Neural cell (in vitro differentiated cells): Measurements from ENCODE around the gene LYZL6. TPM values are rescaled to one million over a fixed set of nuclear protein-coding genes. Genes with fewer than 3 reads are reported as not detected.

Experiments
- H2AFZ ChIP-seq: fragments of 200-600, 300-800 bp; sonication (generic), shearing (Covaris generic); 2 replicates; pipeline ENCODE4 v1.6.0; 2014; ENCODE audit warnings: low read depth, mild to moderate bottlenecking, antibody characterized with exemption, low read length, moderate library complexity
- H3F3A ChIP-seq: fragments of 200-600 bp; shearing (Covaris generic); 2 replicates; pipeline ENCODE4 v1.6.1; 2016; ENCODE audit warnings: mild to moderate bottlenecking, moderate library complexity, mixed read lengths, antibody characterized with exemption, low read length; ENCODE audit not compliant: insufficient read depth, poor library complexity, severe bottlenecking
- H3K27ac ChIP-seq: fragments of 200-600, 300-800 bp; sonication (generic), shearing (Covaris generic); 2 replicates; pipeline ENCODE4 v1.5.1; 2014; ENCODE audit warnings: mild to moderate bottlenecking, low read length, moderate library complexity
- H3K27me3 ChIP-seq: fragments of 300-800, 200-600 bp; sonication (generic), shearing (Covaris generic); 2 replicates; pipeline ENCODE4 v1.6.0; 2014; ENCODE audit warnings: mild to moderate bottlenecking, low read depth, low read length, moderate library complexity; ENCODE audit not compliant: insufficient read depth
- H3K36me3 ChIP-seq: fragments of 300-800, 200-600 bp; sonication (generic), shearing (Covaris generic); 2 replicates; pipeline ENCODE4 v1.5.1; 2014; ENCODE audit warnings: mild to moderate bottlenecking, antibody characterized with exemption, low read length, moderate library complexity; ENCODE audit not compliant: insufficient read depth
- H3K4me2 ChIP-seq: fragments of 300-800, 200-600 bp; sonication (generic), shearing (Covaris generic); 2 replicates; pipeline ENCODE4 v1.6.0; 2014; ENCODE audit warnings: mild to moderate bottlenecking, low read length
- H3K4me3 ChIP-seq: fragments of 300-800, 200-600 bp; sonication (generic), shearing (Covaris generic); 2 replicates; pipeline ENCODE4 v1.5.1; 2014; ENCODE audit warnings: mild to moderate bottlenecking, low read length, moderate library complexity
- H3K79me2 ChIP-seq: fragments of 200-600 bp; shearing (Covaris generic); replicated peaks from 2 replicates; pipeline ENCODE4 v1.6.0; 2014; ENCODE audit warnings: mild to moderate bottlenecking, low read length, moderate library complexity; ENCODE audit not compliant: insufficient read depth
- H3K9ac ChIP-seq: fragments of 300-800, 200-600 bp; sonication (generic), shearing (Covaris generic); 2 replicates; pipeline ENCODE4 v1.6.1; 2016; ENCODE audit warnings: mild to moderate bottlenecking, low read length, mixed read lengths
- H3K9me2 ChIP-seq: fragments of 200-600 bp; shearing (Covaris generic); 2 replicates; pipeline ENCODE4 v1.6.1; 2016; ENCODE audit warnings: mild to moderate bottlenecking, low read length, mixed read lengths; ENCODE audit not compliant: insufficient read depth
- H3K9me3 ChIP-seq: fragments of 200-600, 300-800 bp; sonication (generic), shearing (Covaris generic); 2 replicates; pipeline ENCODE4 v1.6.1; 2016; ENCODE audit warnings: mild to moderate bottlenecking, mixed run types, low read length, moderate library complexity, mixed read lengths
- H4K20me1 ChIP-seq: fragments of 200-600 bp; shearing (Covaris generic); 2 replicates; pipeline ENCODE4 v1.6.1; 2016; ENCODE audit warnings: mild to moderate bottlenecking, mixed run types; ENCODE audit not compliant: insufficient read depth
- CTCF ChIP-seq: fragments of 450-650 bp; IDR thresholded peaks from 2 replicates; pipeline ENCODE4 v1.5.1; 2014; ENCODE audit warnings: antibody characterized with exemption, mild to moderate bottlenecking, moderate library complexity; ENCODE audit not compliant: poor library complexity, severe bottlenecking
- EP300 ChIP-seq: fragments of 450-650 bp; conservative IDR thresholded peaks from 2 replicates; pipeline ENCODE4 v1.6.1; 2014; ENCODE audit warnings: antibody characterized with exemption, mild to moderate bottlenecking, moderate library complexity; ENCODE audit not compliant: poor library complexity, severe bottlenecking
- EZH2 ChIP-seq: fragments of 200-600, 300-800 bp; shearing (Covaris generic), sonication (generic); IDR thresholded peaks from 2 replicates; pipeline ENCODE4 v1.6.1; 2014; ENCODE audit warnings: antibody characterized with exemption, low read length, borderline replicate concordance, mild to moderate bottlenecking; ENCODE audit not compliant: insufficient read depth, poor library complexity, severe bottlenecking
- MXI1 ChIP-seq: fragments of 450-650 bp; conservative IDR thresholded peaks from 2 replicates; pipeline ENCODE4 v1.6.1; 2014; ENCODE audit warnings: antibody characterized with exemption, mild to moderate bottlenecking; ENCODE audit not compliant: poor library complexity, severe bottlenecking
- POLR2AphosphoS5 ChIP-seq: IDR thresholded peaks from 2 replicates; pipeline ENCODE4 v1.6.1; 2012
- RAD21 ChIP-seq: fragments of 450-650 bp; conservative IDR thresholded peaks from 2 replicates; pipeline ENCODE4 v1.6.1; 2014; ENCODE audit warnings: antibody characterized with exemption, mild to moderate bottlenecking, moderate library complexity
- REST ChIP-seq: IDR thresholded peaks from 2 replicates; pipeline ENCODE4 v1.6.1; 2012; ENCODE audit warnings: borderline replicate concordance
- SMC3 ChIP-seq: fragments of 450-650 bp; conservative IDR thresholded peaks from 2 replicates; pipeline ENCODE4 v1.6.1; 2014; ENCODE audit warnings: antibody characterized with exemption, mild to moderate bottlenecking, moderate library complexity; ENCODE audit not compliant: poor library complexity
- TAF1 ChIP-seq: IDR thresholded peaks from 2 replicates; pipeline ENCODE4 v1.6.1; 2012; ENCODE audit warnings: low read depth
- polyA plus RNA-seq: library from polyadenylated mRNA; depleted of rRNA; stranded (reverse); fragments of >200 nt; gene quantifications from 2 replicates; pipeline ENCODE4 v1.2.3, GENCODE V29; 2014

The LYZL6 gene
- polyA plus RNA-seq, 1 donor from 2014 or later = not detected

- no peaks in the 10 kb centered on the region for H3K9me3 ChIP-seq
- H3K27ac ChIP-seq = no peak overlapping the region
- H3K4me3 ChIP-seq = no peak overlapping the region
- H3K9ac ChIP-seq = no peak overlapping the region
- no peak overlapping the region for H3K4me2 ChIP-seq
- no peaks in the 10 kb centered on the region for H3K79me2 ChIP-seq
- H3K27me3 ChIP-seq = no peaks in the 10 kb centered on the region
- H4K20me1 ChIP-seq = no peaks in the 10 kb centered on the region
- no peaks in the 10 kb centered on the region for H3F3A ChIP-seq
- no peak overlapping the region for H2AFZ ChIP-seq
- no peaks in the 10 kb centered on the region for H3K9me2 ChIP-seq
- TF ChIP-seq TAF1 (no peak), RAD21 (no peak), MXI1 (no peak), REST (no peak), POLR2AphosphoS5 (no peak), SMC3 (no peak), EP300 (no peak), EZH2 (no peak), CTCF (no peak)
- H3K36me3 ChIP-seq = no peaks in the 10 kb centered on the region
Observed at GRCh38 chr17:35977509-35977908, 34.0 kb upstream of the LYZL6 start.

GRCh38 chr17:35973333-35974260 is 30.1 kb upstream of the LYZL6 start:
- Histone ChIP-seq H3K9me2 (no peaks in the 10 kb centered on the region), H3K79me2 (no peaks in the 10 kb centered on the region), H3F3A (no peaks in the 10 kb centered on the region), H3K4me3 (no peak overlapping the region), H4K20me1 (no peaks in the 10 kb centered on the region), H3K27me3 (no peaks in the 10 kb centered on the region), H3K36me3 (no peaks in the 10 kb centered on the region), H3K9me3 (no peaks in the 10 kb centered on the region), H3K9ac (no peak overlapping the region), H3K4me2 (no peak overlapping the region), H3K27ac (no peak overlapping the region), H2AFZ (no peak overlapping the region)
- TF ChIP-seq EP300 (no peak), MXI1 (no peak), REST (no peak), CTCF (no peak), SMC3 (no peak), TAF1 (no peak), POLR2AphosphoS5 (no peak), RAD21 (no peak), EZH2 (no peak)
